Kidney capillary endothelial cell (primary cell): Measurements from ENCODE around the gene LAMB4.
"Not testable (repeated sequence)": the region's sequence is repeated elsewhere in the genome, so short reads cannot be mapped to it uniquely, and the experiment has no call there.

ENCODE experiments used
- DNase-seq: peaks from one replicate; pipeline ENCODE4 v3.0.0-alpha.2; 2018; ENCODE audit warnings: low spot score

Gene LAMB4

GRCh38 chr7:108048422-108048821, 81.7 kb downstream of the LAMB4 start:
- DNase-seq, result no peak

GRCh38 chr7:108046952-108047506, 83.1 kb downstream of the LAMB4 start:
- DNase-seq, result no peak

GRCh38 chr7:108045669-108046068, 84.5 kb downstream of the LAMB4 start:
- DNase-seq, result no peak

- no peak for DNase-seq
Observed at GRCh38 chr7:108045154-108045553, 85.0 kb downstream of the LAMB4 start.

GRCh38 chr7:108044345-108044744, 85.8 kb downstream of the LAMB4 start:
- no peak for DNase-seq

GRCh38 chr7:108038986-108039385, 91.2 kb downstream of the LAMB4 start:
- DNase-seq, result no peak

- DNase-seq, result no peak
Observed at GRCh38 chr7:108037741-108038140, 92.4 kb downstream of the LAMB4 start.

GRCh38 chr7:108037140-108037539, 93.0 kb downstream of the LAMB4 start:
- no peak for DNase-seq

GRCh38 chr7:108034586-108034985, 95.6 kb downstream of the LAMB4 start:
- no peak for DNase-seq

GRCh38 chr7:108033776-108034497, 96.2 kb downstream of the LAMB4 start:
- no peak for DNase-seq

GRCh38 chr7:108033309-108033708, 96.9 kb downstream of the LAMB4 start:
- not testable (repeated sequence) for DNase-seq

- DNase-seq, result peak; percentile 52
Observed at GRCh38 chr7:108030516-108030915, 99.6 kb downstream of the LAMB4 start.

GRCh38 chr7:108029034-108029433, 101.1 kb downstream of the LAMB4 start:
- no peak for DNase-seq

- DNase-seq, result no peak
Observed at GRCh38 chr7:108028111-108028510, 102.0 kb downstream of the LAMB4 start.

GRCh38 chr7:108027239-108027638, 102.9 kb downstream of the LAMB4 start:
- DNase-seq, result no peak

- DNase-seq, result no peak
Observed at GRCh38 chr7:108026647-108027046, 103.5 kb downstream of the LAMB4 start.

- DNase-seq, result no peak
Observed at GRCh38 chr7:108026116-108026515, 104.0 kb downstream of the LAMB4 start.

- no peak for DNase-seq
Observed at GRCh38 chr7:108024538-108024937, 105.6 kb downstream of the LAMB4 start.

GRCh38 chr7:108020585-108020984, 109.6 kb downstream of the LAMB4 start:
- DNase-seq, result no peak

GRCh38 chr7:108018668-108019067, 111.5 kb downstream of the LAMB4 start:
- no peak for DNase-seq

GRCh38 chr7:108017776-108018151, 112.4 kb downstream of the LAMB4 start:
- DNase-seq, result no peak

GRCh38 chr7:108016841-108017775, 113.1 kb downstream of the LAMB4 start:
- peak; percentile 56 for DNase-seq

GRCh38 chr7:108015740-108016139, 114.4 kb downstream of the LAMB4 start:
- peak; percentile 61 for DNase-seq
